Lung (tissue), 12 donors: ENCODE measurements around the gene CA12. TPM values are rescaled to one million over a fixed set of nuclear protein-coding genes. Genes with fewer than 3 reads are reported as not detected.
"Not testable (repeated sequence)": the region's sequence is repeated elsewhere in the genome, so short reads cannot be mapped to it uniquely, and the experiment has no call there.

ENCODE experiments used
- ATAC-seq: fragments of 200-7000 bp; cut with Tn5 transposase; one replicate; pipeline ENCODE4 v1.9.1; 2020; ENCODE audit warnings: moderate number of reproducible peaks; ENCODE audit not compliant: insufficient read depth, low FRiP score
- DNase-seq, 3 donors: peaks; one replicate each; pipeline ENCODE4 v3.0.0-alpha.2; 2013 to 2017
- H3K27ac ChIP-seq, 2 donors: one replicate each; pipeline ENCODE4 v1.5.1; 2013; ENCODE audit warnings: mild to moderate bottlenecking in 2 of 2, moderate library complexity in 2 of 2, control low read depth in 1 of 2, inconsistent platforms in 1 of 2, low read depth in 1 of 2, low read length in 1 of 2
- H3K27me3 ChIP-seq, 3 donors: one replicate each; pipeline ENCODE4 v1.5.1; 2013; ENCODE audit warnings: low read length in 2 of 3; ENCODE audit not compliant: control insufficient read depth in 3 of 3, insufficient read depth in 3 of 3
- H3K36me3 ChIP-seq, 4 donors: one replicate each; pipeline ENCODE4 v1.5.1; 2013; ENCODE audit warnings: low read length in 4 of 4, mild to moderate bottlenecking in 1 of 4, moderate library complexity in 1 of 4; ENCODE audit not compliant: control insufficient read depth in 4 of 4, insufficient read depth in 4 of 4
- H3K4me1 ChIP-seq, 5 donors: one replicate each; pipeline ENCODE4 v1.5.1; 2013; ENCODE audit warnings: low read length in 5 of 5, mild to moderate bottlenecking in 2 of 5, moderate library complexity in 1 of 5; ENCODE audit not compliant: control insufficient read depth in 5 of 5, insufficient read depth in 5 of 5
- H3K4me3 ChIP-seq: one replicate; pipeline ENCODE4 v1.5.1; 2013; ENCODE audit warnings: mild to moderate bottlenecking, control low read depth, moderate library complexity
- H3K9ac ChIP-seq, 2 donors: one replicate each; pipeline ENCODE4 v1.5.1; 2013; ENCODE audit warnings: low read length in 2 of 2, control low read depth in 1 of 2; ENCODE audit not compliant: insufficient read depth in 1 of 2
- H3K9me3 ChIP-seq, 4 donors: one replicate each; pipeline ENCODE4 v1.5.1; 2013; ENCODE audit warnings: low read length in 3 of 4, mild to moderate bottlenecking in 1 of 4, moderate library complexity in 1 of 4; ENCODE audit not compliant: control insufficient read depth in 4 of 4, insufficient read depth in 3 of 4
- CTCF ChIP-seq: IDR thresholded peaks from 2 replicates; pipeline ENCODE4 v1.5.1; 2012; ENCODE audit warnings: mild to moderate bottlenecking; ENCODE audit errors: control extremely low read depth, extremely low read depth
- WGBS, 2 donors: extraction: QIAGEN DNeasy Blood & Tissue Kit; methylation state at CpG; one replicate each; pipeline ENCODE4 v1.1.7; 2013; 5-methylcytosine and 5-hydroxymethylcytosine counted together
- polyA plus RNA-seq, 2 donors: library from polyadenylated mRNA; stranded (reverse); fragments of 200-250 nt; gene quantifications; one replicate each; pipeline ENCODE4 v1.2.1, GENCODE V29; 2013
- total RNA-seq, 2 donors: library from RNA; depleted of rRNA in 1 of 2; stranded (reverse); fragments of >200 nt in 1 of 2; gene quantifications; one replicate each; pipeline ENCODE4 v1.2.1, GENCODE V29; 2014 to 2021
- donor health status: control.
- donor health status: control.
- donor health status: Bipolar disorder and iron deficiency.
- donor health status: healthy.
- donor health status: DM: yes; HTN: yes; CAD: no.

Gene CA12
- total and polyA plus RNA-seq, 4 donors = 2.2 to 46.8 (median 5.8) TPM

- WGBS, 2 donors = 90 to 92% methylated on average over 5 of the region's 5 CpGs
- no peak overlapping the region for H3K4me3 ChIP-seq
- no peaks in the 10 kb centered on the region for H3K27me3 ChIP-seq
- H3K9me3 ChIP-seq = peaks cover 0 to 2% (median 0%) of the 10 kb centered on the region in 4 donors
- no peak for TF ChIP-seq CTCF
- no peak overlapping the region for H3K27ac ChIP-seq
- H3K9ac ChIP-seq = no peak overlapping the region
- ATAC-seq = no peak
- H3K4me1 ChIP-seq = no peaks in the 10 kb centered on the region
- H3K36me3 ChIP-seq = no peaks in the 10 kb centered on the region
- no peak for DNase-seq
Measured at GRCh38 chr15:63420333-63420747, 38.7 kb upstream of the CA12 start.

DNA sequence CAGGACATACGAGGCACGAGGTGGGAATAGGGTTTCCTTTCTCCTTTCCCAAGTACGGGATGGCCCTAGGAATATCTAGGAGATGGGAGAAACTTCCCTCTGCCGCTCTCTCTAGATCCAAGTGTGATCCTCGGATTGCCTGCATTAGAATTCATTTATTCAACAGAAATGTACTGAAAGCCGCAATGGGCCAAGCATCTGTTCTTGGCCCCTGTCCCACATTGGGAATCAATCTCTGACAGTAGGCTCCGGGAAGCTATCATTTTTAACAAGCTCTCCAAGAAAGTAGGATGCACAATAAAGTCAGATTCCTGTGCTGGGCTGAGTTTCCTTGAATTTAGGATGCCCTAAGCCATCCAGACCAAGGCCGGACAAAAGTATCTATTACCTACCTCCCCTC is 37.2 kb upstream of the CA12 start:
- no peaks in the 10 kb centered on the region for H3K36me3 ChIP-seq
- no peak overlapping the region for H3K9ac ChIP-seq
- no peak overlapping the region for H3K4me3 ChIP-seq
- H3K4me1 ChIP-seq = no peaks in the 10 kb centered on the region
- no peaks in the 10 kb centered on the region for H3K27me3 ChIP-seq
- no peak for TF ChIP-seq CTCF
- WGBS, 2 donors = 80 to 90% methylated on average over 8 of the region's 8 CpGs
- no peak for ATAC-seq
- DNase-seq = no peak
- peaks cover 0 to 4% (median 0%) of the 10 kb centered on the region in 4 donors for H3K9me3 ChIP-seq
- H3K27ac ChIP-seq = no peak overlapping the region

- peaks cover 0 to 4% (median 0%) of the 10 kb centered on the region in 4 donors for H3K9me3 ChIP-seq
- H3K27me3 ChIP-seq = no peaks in the 10 kb centered on the region
- H3K36me3 ChIP-seq = no peaks in the 10 kb centered on the region
- H3K4me1 ChIP-seq = no peaks in the 10 kb centered on the region
- no peak overlapping the region for H3K4me3 ChIP-seq
- 91 to 94% methylated on average over 4 of the region's 4 CpGs for WGBS, 2 donors
- no peak for TF ChIP-seq CTCF
- no peak overlapping the region for H3K27ac ChIP-seq
- no peak for ATAC-seq
- no peak for DNase-seq
- no peak overlapping the region for H3K9ac ChIP-seq
Measured at GRCh38 chr15:63417721-63418120, 36.1 kb upstream of the CA12 start.

DNA sequence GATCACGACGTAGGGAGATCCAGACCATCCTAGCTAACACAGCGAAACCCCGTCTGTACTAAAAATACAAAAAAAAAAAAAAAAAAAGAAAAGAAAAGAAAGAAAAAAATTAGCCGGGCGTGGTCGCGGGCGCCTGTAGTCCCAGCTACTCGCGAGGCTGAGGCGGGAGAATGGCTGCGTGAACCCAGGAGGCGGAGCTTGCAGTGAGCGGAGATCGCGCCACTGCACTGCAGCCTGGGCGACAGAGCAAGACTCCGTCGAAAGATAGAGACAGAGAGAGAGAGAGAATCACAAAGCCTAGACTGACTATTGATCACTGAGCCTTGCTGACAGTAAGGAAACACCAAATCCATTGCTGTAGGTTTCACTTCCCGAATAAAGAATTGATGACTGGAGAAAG is 35.6 kb upstream of the CA12 start:
- ATAC-seq = not testable (repeated sequence)
- WGBS, 2 donors = 93 to 95% methylated on average over 19 to 21 of the region's 21 CpGs

More for the DNA sequence above, 35.6 kb upstream of the CA12 start:
- DNase-seq, H3K4me1 ChIP-seq, H3K9me3 ChIP-seq, H3K4me3 ChIP-seq, H3K36me3 ChIP-seq, H3K9ac ChIP-seq, H3K27ac ChIP-seq, H3K27me3 ChIP-seq: not testable (repeated sequence)
